OCI-M2 (cell line): ENCODE measurements around the gene DPP10.
"Not testable (repeated sequence)": the region's sequence is repeated elsewhere in the genome, so short reads cannot be mapped to it uniquely, and the experiment has no call there.

Experiments
- DNase-seq: peaks from one replicate; lab custom pipeline; 2025; ENCODE audit not compliant: unreplicated experiment; lab: John Stamatoyannopoulos, UW

The DPP10 gene

GRCh38 chr2:114709936-114710850 lies 267.8 kb downstream of the DPP10 start:
- DNase-seq, result no peak

- no peak for DNase-seq
Observed at GRCh38 chr2:114714313-114714712, 271.9 kb downstream of the DPP10 start.

GRCh38 chr2:114717049-114717448 lies 274.6 kb downstream of the DPP10 start:
- no peak for DNase-seq

GRCh38 chr2:114724454-114724853 lies 282.0 kb downstream of the DPP10 start:
- DNase-seq, result no peak

- no peak for DNase-seq
Observed at GRCh38 chr2:114727012-114727411, 284.6 kb downstream of the DPP10 start.

GRCh38 chr2:114728372-114728771 lies 285.9 kb downstream of the DPP10 start:
- no peak for DNase-seq

- DNase-seq, result no peak
Observed at GRCh38 chr2:114729026-114729425, 286.6 kb downstream of the DPP10 start.

GRCh38 chr2:114735126-114735525 lies 292.7 kb downstream of the DPP10 start:
- DNase-seq, result no peak

GRCh38 chr2:114742245-114742644 lies 299.8 kb downstream of the DPP10 start:
- DNase-seq, result no peak

GRCh38 chr2:114745700-114746099 lies 303.3 kb downstream of the DPP10 start:
- DNase-seq, result no peak

- DNase-seq, result not testable (repeated sequence)
Observed at GRCh38 chr2:114748175-114748574, 305.7 kb downstream of the DPP10 start.

- DNase-seq, result no peak
Observed at GRCh38 chr2:114752425-114752824, 310.0 kb downstream of the DPP10 start.

GRCh38 chr2:114753145-114753544 lies 310.7 kb downstream of the DPP10 start:
- DNase-seq, result no peak

- DNase-seq, result no peak
Observed at GRCh38 chr2:114754907-114755563, 312.6 kb downstream of the DPP10 start.

GRCh38 chr2:114762376-114762775 lies 319.9 kb downstream of the DPP10 start:
- no peak for DNase-seq

GRCh38 chr2:114762986-114763385 lies 320.5 kb downstream of the DPP10 start:
- no peak for DNase-seq

- DNase-seq, result no peak
Observed at GRCh38 chr2:114769110-114769509, 326.7 kb downstream of the DPP10 start.

- DNase-seq, result no peak
Observed at GRCh38 chr2:114769991-114770390, 327.6 kb downstream of the DPP10 start.

GRCh38 chr2:114784046-114784445 lies 341.6 kb downstream of the DPP10 start:
- no peak for DNase-seq

GRCh38 chr2:114784890-114785583 lies 342.6 kb downstream of the DPP10 start:
- DNase-seq, result no peak

GRCh38 chr2:114786901-114787300 lies 344.5 kb downstream of the DPP10 start:
- DNase-seq, result no peak

GRCh38 chr2:114787486-114787885 lies 345.0 kb downstream of the DPP10 start:
- no peak for DNase-seq
